DOHH2 (cell line): ENCODE results near the gene MYOZ1.

Source experiments
- EZH2phosphoT487 ChIP-seq: fragments of 200-600 bp; sonication (generic); IDR thresholded peaks from 2 replicates; pipeline ENCODE4 v1.6.1; 2017; ENCODE audit warnings: borderline replicate concordance, mild to moderate bottlenecking, antibody characterized with exemption, low read length, moderate library complexity, mixed read lengths
- TF ChIP-seq, protein P1 (sequence below): fragments of 200-600 bp; sonication (generic); IDR thresholded peaks from one replicate; pipeline ENCODE4 v1.5.1; 2014; ENCODE audit warnings: antibody characterized with exemption, mild to moderate bottlenecking, low read depth, low read length; ENCODE audit not compliant: poor library complexity, severe bottlenecking

DNA sequence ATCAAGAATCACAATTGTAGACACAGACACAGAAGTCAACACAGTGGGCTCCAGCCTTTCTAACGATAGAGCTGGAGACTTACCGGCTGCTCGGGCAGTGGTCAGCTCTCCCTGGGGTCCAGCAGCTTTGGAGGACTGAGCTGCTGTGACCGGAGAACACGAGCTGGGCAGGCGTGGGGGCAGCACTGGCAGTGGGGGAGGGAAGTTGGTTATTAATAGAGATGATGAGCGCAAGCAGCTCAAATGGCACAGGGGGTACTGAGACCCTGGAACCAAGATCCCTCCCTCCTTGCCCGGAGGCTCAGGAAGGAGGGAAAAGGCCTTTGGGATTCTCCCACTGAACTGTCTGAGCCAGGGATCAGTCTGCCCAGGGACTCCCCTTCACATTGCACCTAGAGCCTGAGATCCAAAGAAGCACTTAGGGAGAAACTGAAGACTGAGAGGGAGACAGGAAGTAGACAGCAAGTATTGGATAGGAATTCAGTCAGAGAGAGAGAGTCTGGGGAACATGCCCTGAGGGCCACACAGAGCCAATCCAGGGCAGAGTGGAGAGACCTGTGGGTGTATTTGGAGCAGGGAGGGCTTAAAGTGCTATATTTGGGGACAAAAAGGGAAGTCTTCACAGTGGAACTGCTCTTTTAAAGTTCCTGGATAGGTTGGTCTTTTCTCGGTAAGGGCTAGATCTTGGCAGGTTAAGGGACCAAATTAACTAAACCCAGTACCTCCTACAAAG lies at the start of gene MYOZ1:
- TF ChIP-seq, protein P1, sequence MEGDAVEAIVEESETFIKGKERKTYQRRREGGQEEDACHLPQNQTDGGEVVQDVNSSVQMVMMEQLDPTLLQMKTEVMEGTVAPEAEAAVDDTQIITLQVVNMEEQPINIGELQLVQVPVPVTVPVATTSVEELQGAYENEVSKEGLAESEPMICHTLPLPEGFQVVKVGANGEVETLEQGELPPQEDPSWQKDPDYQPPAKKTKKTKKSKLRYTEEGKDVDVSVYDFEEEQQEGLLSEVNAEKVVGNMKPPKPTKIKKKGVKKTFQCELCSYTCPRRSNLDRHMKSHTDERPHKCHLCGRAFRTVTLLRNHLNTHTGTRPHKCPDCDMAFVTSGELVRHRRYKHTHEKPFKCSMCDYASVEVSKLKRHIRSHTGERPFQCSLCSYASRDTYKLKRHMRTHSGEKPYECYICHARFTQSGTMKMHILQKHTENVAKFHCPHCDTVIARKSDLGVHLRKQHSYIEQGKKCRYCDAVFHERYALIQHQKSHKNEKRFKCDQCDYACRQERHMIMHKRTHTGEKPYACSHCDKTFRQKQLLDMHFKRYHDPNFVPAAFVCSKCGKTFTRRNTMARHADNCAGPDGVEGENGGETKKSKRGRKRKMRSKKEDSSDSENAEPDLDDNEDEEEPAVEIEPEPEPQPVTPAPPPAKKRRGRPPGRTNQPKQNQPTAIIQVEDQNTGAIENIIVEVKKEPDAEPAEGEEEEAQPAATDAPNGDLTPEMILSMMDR: no peak
- no peak for TF ChIP-seq EZH2phosphoT487
